ENCODE results near the gene PCDH18.
"Not testable (repeated sequence)": the region's sequence is repeated elsewhere in the genome, so short reads cannot be mapped to it uniquely, and the experiment has no call there.

The PCDH18 gene

DNA sequence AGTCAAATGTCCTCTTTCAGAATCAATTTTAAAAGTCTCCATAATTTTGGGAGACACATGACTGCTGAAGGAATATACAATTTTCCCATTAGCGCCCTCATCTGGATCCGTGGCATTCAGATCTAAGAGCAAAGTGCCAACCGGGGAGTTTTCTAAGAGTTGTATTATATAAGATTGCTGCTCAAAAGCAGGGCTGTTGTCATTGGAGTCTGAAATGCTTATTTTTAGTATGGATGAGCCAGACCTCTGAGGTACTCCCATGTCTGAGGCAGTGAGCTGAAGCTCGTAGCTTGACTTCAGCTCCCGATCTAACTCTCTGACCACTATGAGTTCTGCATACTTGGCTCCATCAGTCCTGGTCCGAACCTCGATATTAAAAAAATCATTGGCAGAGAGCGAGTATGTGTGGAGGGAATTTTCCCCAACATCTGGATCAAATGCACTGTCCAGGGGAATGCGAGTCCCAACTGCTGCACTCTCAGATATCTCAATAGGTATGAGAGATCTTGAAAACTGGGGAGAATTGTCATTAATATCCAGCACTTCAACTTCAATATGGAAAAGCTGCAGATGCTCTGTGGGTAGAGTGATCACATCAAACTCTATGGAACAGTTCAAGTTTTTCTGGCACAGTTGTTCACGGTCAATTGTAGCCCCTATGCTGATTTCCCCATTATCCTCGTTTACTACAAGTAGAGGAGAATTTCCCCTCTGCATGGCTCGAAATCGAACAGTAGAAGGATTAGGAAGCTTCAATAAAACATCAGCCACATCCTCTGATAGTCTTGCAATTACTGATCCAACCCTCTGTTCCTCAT, 917 bp downstream of the PCDH18 start:
- in situ Hi-C loops (cut with MboI; ENCODE audit: low sequenced_read_pairs), result no loop called here

GRCh38 chr4:137530176-137530575, 2.1 kb downstream of the PCDH18 start:
- in situ Hi-C loops (cut with MboI; ENCODE audit: low sequenced_read_pairs), result no loop called here

- in situ Hi-C loops (cut with MboI; ENCODE audit: low sequenced_read_pairs), result no loop called here
Observed at GRCh38 chr4:137529432-137529831, 2.9 kb downstream of the PCDH18 start.

- in situ Hi-C loops (cut with MboI; ENCODE audit: low sequenced_read_pairs), result no loop called here
Observed at GRCh38 chr4:137528673-137529072, 3.6 kb downstream of the PCDH18 start.

DNA sequence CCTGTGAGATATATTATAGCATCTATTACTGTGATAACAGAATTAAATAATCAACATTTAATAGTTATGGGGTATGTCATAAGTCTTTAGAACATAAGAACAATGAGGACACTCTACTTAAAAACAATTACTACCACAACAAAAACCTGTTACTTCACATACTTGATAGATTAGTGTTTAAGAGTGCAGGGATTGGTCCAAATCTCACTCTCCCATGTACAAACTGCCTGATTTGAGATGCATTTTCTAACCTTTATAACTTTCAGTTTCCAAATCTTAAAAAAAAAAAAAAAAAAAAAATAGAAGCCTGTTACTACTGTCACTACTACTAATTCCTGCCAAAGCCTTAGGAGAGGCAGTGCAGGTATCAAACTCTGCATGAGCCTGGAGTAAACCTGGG, 5.6 kb downstream of the PCDH18 start:
- in situ Hi-C loops (cut with MboI; ENCODE audit: low sequenced_read_pairs), result no loop called here

- in situ Hi-C loops (cut with MboI; ENCODE audit: low sequenced_read_pairs), result no loop called here
Observed at GRCh38 chr4:137524725-137525369, 7.4 kb downstream of the PCDH18 start.

DNA sequence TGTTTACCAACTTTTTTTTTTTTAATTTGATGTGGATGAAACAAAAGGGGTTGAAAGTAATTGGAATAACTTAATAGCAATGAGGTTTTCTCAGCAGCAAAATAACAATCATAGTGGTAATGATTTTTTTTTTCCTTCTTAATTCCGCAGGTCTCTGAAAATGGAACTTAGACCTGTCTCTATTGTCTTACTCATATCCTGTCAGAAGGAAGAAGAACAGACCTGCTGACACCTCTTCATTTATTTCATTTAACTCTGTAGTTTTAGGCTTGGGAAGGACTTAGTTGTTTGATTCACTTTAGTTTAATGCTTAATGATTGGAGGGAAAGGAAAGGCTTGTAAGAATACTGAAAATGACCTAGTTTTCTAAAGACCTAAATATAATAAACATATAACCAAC, 9.0 kb downstream of the PCDH18 start:
- in situ Hi-C loops (cut with MboI; ENCODE audit: low sequenced_read_pairs), result no loop called here

GRCh38 chr4:137521053-137521452, 11.2 kb downstream of the PCDH18 start:
- in situ Hi-C loops (cut with MboI; ENCODE audit: low sequenced_read_pairs), result no loop called here

DNA sequence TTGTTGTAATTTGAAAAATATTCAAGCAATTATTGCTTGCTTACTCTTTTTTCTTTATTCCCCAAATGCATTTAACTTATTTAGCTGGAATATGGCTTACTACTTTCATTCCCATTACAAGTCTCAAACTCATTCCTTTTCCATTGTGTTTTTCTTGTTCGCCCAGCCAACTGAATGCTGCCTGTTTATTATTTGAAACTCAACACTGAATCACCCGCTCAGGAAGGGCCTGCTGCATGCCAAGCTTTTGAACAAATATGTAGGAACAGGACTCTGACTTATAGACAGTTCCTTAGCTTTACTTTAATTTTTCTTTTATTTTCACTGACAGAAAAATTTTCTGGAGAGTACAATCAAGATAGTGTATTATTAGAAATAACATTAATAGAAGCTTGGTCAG, 12.9 kb downstream of the PCDH18 start:
- in situ Hi-C loops (cut with MboI; ENCODE audit: low sequenced_read_pairs), result no loop called here

DNA sequence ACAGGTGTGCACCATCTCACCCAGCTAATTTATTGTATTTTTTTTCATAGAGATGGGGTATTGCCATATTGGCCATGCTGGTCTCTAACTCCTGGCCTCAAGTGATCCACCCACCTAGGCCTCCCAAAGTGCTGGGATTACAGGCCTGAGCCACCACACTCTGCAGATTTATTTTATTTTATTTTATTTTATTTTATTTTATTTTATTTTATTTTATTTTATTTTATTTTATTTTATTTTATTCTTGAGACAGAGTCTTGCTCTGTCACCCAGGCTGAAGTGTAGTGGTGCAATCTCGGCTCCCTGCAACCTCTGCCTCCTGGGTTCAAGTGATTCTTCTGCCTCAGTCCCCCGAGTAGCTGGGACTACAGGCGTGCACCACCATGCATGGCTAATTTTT, 15.0 kb downstream of the PCDH18 start:
- in situ Hi-C loops (cut with MboI; ENCODE audit: low sequenced_read_pairs), result not testable (repeated sequence)

DNA sequence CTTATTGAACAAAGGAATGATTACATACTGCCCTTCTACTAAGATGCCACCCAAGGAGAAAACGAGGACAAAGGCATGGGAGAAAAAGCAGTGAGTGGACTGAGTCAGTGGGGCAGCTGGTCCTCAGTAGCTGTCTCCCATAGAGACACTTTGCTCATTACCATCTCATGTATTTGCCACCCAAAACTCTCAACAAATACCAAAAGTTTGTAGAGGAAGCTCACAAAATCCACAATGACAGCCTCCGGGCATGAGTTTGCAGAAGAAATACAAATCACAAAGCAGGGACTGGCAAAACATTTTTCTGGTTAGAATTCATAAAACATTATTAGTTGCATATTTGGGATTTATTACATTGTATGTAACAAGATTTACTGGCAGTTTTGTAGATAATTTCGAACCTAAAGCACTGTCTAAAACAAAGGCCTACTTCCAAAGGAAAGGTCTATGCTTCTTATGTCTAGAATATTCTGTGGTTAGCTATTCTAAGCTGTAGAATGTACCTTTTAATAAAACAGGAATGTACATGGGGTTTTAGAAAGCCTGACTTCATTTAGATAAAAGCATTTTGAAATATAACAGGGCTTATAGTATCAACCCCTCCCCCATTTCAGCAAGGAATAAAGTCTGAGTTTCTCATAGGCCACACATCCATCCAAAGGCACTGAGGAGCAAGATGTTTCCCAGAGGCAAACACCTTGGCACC, 17.7 kb downstream of the PCDH18 start:
- in situ Hi-C loops (cut with MboI; ENCODE audit: low sequenced_read_pairs), result no loop called here

DNA sequence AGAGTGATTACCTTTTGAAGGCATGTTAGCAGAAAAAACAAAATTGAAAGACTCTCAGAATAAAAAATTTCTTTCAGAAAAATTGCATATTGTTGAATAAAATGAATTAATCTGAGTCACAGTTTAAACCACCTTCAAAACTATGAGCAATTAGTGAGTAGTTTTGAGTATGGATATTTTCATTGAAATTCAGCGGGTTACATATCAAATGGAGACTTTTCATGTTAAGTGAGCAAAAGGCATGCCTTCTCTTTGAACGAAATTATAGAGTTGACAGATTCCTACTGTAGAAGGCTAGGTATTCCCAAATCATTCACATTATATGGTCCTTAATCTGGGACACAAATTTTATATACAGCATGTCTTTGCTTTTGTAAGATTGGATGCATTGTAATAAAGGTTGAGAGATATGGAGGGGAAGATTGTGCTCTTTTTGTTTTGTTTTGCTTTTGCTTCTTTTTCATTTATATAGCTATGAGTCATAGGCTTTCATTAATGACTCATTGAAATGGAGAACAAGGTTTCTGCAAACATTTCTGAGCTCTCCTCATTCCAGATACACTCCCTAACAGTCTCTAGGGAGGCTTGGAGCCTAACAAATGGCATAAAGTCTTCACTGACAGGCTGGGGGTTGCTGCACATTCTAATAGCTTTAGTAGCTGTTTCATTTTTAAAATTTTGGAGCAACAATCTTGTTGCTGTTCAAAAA, 21.6 kb downstream of the PCDH18 start:
- in situ Hi-C loops (cut with MboI; ENCODE audit: low sequenced_read_pairs), result no loop called here

DNA sequence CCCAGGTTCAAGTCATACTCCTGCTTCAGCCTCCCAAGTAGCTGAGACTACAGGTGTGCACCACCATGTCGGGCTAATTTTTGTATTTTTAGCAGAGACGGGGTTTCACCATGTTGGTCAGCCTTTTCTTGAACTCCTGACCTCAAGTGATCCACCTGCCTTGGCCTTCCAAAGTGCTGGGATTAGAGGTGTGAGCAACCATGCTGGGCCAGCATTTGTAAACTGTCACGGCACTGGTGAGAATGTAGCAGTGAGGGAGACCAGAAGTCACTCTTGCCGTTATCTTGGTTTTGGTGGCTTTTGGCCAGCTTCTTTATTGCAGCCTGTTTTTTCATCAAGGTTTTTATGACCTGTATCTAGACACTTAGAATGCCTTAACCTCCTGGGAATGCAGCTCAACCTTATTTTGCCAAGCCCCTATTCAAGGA, 22.4 kb downstream of the PCDH18 start:
- in situ Hi-C loops (cut with MboI; ENCODE audit: low sequenced_read_pairs), result no loop called here

- in situ Hi-C loops (cut with MboI; ENCODE audit: low sequenced_read_pairs), result no loop called here
Observed at GRCh38 chr4:137502339-137503129, 29.8 kb downstream of the PCDH18 start.

DNA sequence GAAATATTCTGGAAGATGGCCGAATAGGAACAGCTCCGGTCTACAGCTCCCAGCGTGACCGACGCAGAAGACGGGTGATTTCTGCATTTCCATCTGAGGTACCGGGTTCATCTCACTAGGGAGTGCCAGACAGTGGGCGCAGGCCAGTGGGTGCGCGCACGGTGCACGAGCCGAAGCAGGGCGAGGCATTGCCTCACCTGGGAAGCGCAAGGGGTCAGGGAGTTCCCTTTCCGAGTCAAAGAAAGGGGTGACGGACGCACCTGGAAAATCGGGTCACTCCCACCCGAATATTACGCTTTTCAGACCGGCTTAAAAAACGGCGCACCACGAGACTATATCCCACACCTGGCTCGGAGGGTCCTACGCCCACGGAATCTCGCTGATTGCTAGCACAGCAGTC, 36.0 kb downstream of the PCDH18 start:
- in situ Hi-C loops (cut with MboI; ENCODE audit: low sequenced_read_pairs), result not testable (repeated sequence)

DNA sequence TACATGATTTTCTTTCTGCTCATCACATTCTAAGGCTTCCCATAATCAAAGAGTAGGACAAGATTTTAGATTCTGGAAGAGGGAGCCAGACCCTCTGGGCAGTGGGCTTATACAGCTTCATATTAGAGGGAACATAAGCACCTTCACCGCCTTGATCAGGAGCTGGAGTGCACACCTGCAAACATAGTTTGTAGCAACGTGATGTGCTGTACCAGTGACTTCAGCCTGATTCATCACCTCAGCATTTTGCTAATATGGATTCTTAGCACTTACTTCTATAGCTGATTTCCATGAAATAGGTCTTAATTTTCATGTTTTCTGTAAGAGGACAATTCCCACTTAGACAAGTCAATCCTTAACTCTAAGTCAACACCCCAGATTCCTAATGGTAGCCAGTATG, 36.7 kb downstream of the PCDH18 start:
- in situ Hi-C loops (cut with MboI; ENCODE audit: low sequenced_read_pairs), result no loop called here

DNA sequence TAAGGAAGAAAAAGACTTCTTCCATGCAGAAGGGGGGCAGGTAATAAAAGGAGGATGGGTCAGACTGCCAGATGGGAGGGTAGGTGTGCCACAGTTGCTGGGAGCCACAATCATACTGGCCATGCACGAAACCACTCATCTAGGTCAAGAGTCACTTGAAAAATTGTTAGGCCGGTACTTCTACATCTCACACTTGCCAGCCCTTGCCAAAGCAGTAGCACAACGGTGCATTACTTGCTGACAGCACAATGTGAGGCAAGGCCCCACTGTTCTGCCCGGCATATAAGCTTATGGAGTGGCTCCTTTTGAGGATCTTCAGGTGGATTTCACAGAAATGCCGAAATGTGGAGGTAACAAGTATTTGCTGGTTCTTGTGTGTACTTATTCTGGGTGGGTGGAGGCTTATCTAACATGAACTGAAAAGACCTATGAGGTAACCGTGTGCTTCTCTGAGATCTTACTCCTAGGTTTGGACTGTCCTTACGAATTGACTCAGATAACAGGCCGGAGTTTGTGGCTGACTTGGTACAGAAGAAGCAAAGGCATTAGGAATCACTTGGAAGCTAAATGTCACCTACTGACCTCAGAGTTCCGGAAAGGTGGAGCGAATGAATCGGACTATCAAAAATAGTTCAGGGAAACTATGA, 48.9 kb downstream of the PCDH18 start:
- in situ Hi-C loops (cut with MboI; ENCODE audit: low sequenced_read_pairs), result not testable (repeated sequence)

DNA sequence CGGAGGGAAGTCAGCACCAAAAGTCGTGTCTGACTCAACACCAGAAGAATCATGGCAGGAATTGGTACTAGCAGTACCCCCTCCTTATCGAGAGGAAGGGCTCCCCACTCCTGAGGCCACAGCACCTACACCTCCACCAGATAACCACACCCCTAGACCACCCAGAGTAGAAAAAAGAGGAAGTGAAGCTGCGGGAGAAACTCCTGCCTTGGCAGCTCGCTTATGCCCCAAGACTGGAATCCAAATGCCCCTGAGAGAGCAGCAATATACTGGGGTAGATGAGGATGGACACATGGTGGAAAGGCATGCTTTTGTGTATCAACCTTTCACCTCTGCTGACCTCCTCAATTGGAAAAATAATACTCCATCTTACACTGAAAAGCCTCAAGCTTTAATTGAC, 52.6 kb downstream of the PCDH18 start:
- in situ Hi-C loops (cut with MboI; ENCODE audit: low sequenced_read_pairs), result not testable (repeated sequence)

- in situ Hi-C loops (cut with MboI; ENCODE audit: low sequenced_read_pairs), result no loop called here
Observed at GRCh38 chr4:137476345-137476744, 55.9 kb downstream of the PCDH18 start.

- in situ Hi-C loops (cut with MboI; ENCODE audit: low sequenced_read_pairs), result no loop called here
Observed at GRCh38 chr4:137474711-137475301, 57.5 kb downstream of the PCDH18 start.

Data from HL-60/S4 treated with phorbol 12-myristate 13-acetate at 8.2 ng/mL for 4 days and 3 days (cell line).